Esophagus squamous epithelium (tissue), 5 donors: ENCODE results near the gene MYO3B. TPM values are rescaled to one million over a fixed set of nuclear protein-coding genes. Genes with fewer than 3 reads are reported as not detected.

Source experiments
- DNase-seq: peaks from one replicate; lab custom pipeline; 2025; lab: John Stamatoyannopoulos, UW
- H3K27ac ChIP-seq, 4 donors: fragments of 200-600 bp; sonication (generic); one replicate each; pipeline ENCODE4 v1.5.1; 2016 to 2019; ENCODE audit warnings: mild to moderate bottlenecking in 1 of 4
- H3K27me3 ChIP-seq, 4 donors: fragments of 200-600 bp; sonication (generic); 1 replicate in 3 of 4; 2 replicates in 1 of 4; pipeline versions ENCODE4 v1.5.1 to v1.6.0; 2017 to 2021; ENCODE audit warnings: antibody characterized with exemption in 1 of 4
- H3K36me3 ChIP-seq, 3 donors: fragments of 200-600 bp; sonication (generic); one replicate each; pipeline ENCODE4 v1.5.1; 2016 to 2019
- H3K4me1 ChIP-seq, 3 donors: fragments of 200-600 bp; sonication (generic); one replicate each; pipeline ENCODE4 v1.5.1; 2017 to 2019
- H3K4me3 ChIP-seq, 4 donors: fragments of 200-600 bp; sonication (generic); 1 replicate in 3 of 4; 2 replicates in 1 of 4; pipeline ENCODE4 v1.5.1; 2016 to 2019; ENCODE audit warnings: mild to moderate bottlenecking in 2 of 4, moderate library complexity in 1 of 4
- H3K9me3 ChIP-seq, 3 donors: fragments of 200-600 bp; sonication (generic); one replicate each; pipeline ENCODE4 v1.5.1; 2016 to 2019
- POLR2A ChIP-seq, 4 donors: fragments of 450-650 bp; IDR thresholded peaks; one replicate each; pipeline ENCODE4 v1.6.1; 2017; ENCODE audit warnings: antibody characterized with exemption in 4 of 4, mild to moderate bottlenecking in 4 of 4, moderate library complexity in 3 of 4
- WGBS, 2 donors: methylation state at CpG; one replicate each; pipeline ENCODE4 v1.1.5; 2018; 5-methylcytosine and 5-hydroxymethylcytosine counted together
- intact Hi-C: fragments of 100-400 bp; cut with DNase I; formaldehyde crosslinking; loops from one replicate; pipeline ENCODE4 v1.15.0; 2022
- total RNA-seq, 4 donors: library from RNA; depleted of rRNA; stranded (reverse); fragments of >200 nt; gene quantifications; one replicate each; pipeline ENCODE4 v1.1.0, GENCODE V29; 2016
- TF ChIP-seq, protein P1 (sequence below), 6 experiments: fragments of 450-650 bp in 4 of 6; fragments of 200-600 bp in 2 of 6; sonication (generic) in 2 of 6; IDR thresholded peaks; one replicate each; pipeline ENCODE4 v1.5.1; 2016 to 2019; ENCODE audit warnings: antibody characterized with exemption in 6 of 6, mild to moderate bottlenecking in 4 of 6, moderate library complexity in 4 of 6
- donor health status: DM: yes; HTN: yes; CAD: no.

The MYO3B gene
- total RNA-seq, 4 donors from 2014 or later: 0.15 to 0.38 (median 0.18) TPM

- TF ChIP-seq, protein P1, sequence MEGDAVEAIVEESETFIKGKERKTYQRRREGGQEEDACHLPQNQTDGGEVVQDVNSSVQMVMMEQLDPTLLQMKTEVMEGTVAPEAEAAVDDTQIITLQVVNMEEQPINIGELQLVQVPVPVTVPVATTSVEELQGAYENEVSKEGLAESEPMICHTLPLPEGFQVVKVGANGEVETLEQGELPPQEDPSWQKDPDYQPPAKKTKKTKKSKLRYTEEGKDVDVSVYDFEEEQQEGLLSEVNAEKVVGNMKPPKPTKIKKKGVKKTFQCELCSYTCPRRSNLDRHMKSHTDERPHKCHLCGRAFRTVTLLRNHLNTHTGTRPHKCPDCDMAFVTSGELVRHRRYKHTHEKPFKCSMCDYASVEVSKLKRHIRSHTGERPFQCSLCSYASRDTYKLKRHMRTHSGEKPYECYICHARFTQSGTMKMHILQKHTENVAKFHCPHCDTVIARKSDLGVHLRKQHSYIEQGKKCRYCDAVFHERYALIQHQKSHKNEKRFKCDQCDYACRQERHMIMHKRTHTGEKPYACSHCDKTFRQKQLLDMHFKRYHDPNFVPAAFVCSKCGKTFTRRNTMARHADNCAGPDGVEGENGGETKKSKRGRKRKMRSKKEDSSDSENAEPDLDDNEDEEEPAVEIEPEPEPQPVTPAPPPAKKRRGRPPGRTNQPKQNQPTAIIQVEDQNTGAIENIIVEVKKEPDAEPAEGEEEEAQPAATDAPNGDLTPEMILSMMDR (IDR thresholded peaks at IDR 0.05): no peak
- TF ChIP-seq POLR2A (IDR thresholded peaks at IDR 0.05): no peak
- no peaks in the 10 kb centered on the region for H3K4me1 ChIP-seq
- intact Hi-C loops: no loop called here
- no peaks in the 10 kb centered on the region for H3K36me3 ChIP-seq
- H3K9me3 ChIP-seq: peaks cover 0 to 4% (median 0%) of the 10 kb centered on the region in 3 donors
- H3K4me3 ChIP-seq: no peak overlapping the region
- no peaks in the 10 kb centered on the region for H3K27me3 ChIP-seq
- WGBS, 2 donors: 86 to 89% methylated on average over 2 of the region's 2 CpGs
- DNase-seq: no peak
- no peak overlapping the region for H3K27ac ChIP-seq
These were observed 86.5 kb downstream of the MYO3B start for GRCh38 chr2:170264522-170264860.

GRCh38 chr2:170264865-170265264 lies 86.9 kb downstream of the MYO3B start:
- Histone ChIP-seq H3K36me3 (no peaks in the 10 kb centered on the region), H3K27ac (no peak overlapping the region), H3K4me3 (no peak overlapping the region), H3K9me3 (peaks cover 0 to 4% (median 0%) of the 10 kb centered on the region in 3 donors), H3K4me1 (no peaks in the 10 kb centered on the region), H3K27me3 (no peaks in the 10 kb centered on the region)
- no peak for DNase-seq
- intact Hi-C loops: no loop called here
- TF ChIP-seq, protein P1 (IDR thresholded peaks at IDR 0.05): no peak
- no peak for TF ChIP-seq POLR2A (IDR thresholded peaks at IDR 0.05)

GRCh38 chr2:170265321-170265720 lies 87.4 kb downstream of the MYO3B start:
- H3K36me3 ChIP-seq: no peaks in the 10 kb centered on the region
- no peak for DNase-seq
- TF ChIP-seq POLR2A (IDR thresholded peaks at IDR 0.05): no peak
- TF ChIP-seq, protein P1 (IDR thresholded peaks at IDR 0.05): no peak
- H3K27ac ChIP-seq: no peak overlapping the region
- H3K4me3 ChIP-seq: no peak overlapping the region
- no peaks in the 10 kb centered on the region for H3K4me1 ChIP-seq
- peaks cover 0 to under 1% (median 0%) of the 10 kb centered on the region in 3 donors for H3K9me3 ChIP-seq
- H3K27me3 ChIP-seq: no peaks in the 10 kb centered on the region
- intact Hi-C loops: no loop called here

DNA sequence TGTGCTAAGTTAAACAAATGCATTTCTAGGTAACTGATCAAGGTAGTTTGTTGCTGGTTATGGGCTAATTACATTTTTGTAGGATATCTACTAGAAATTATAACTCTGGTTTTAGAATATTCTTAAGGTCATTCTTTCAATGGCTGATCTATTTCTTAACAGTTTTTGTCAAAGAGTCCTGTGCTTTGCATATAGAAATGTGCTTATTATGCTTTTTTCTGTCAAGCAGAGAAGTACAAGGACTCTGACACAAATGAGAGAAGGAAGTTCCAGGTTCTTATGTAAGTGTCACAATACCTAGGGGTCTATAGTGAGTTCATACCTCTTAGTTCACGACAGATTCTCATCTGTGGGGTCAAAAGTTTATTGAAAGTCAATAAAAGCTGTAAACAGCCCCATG lies 88.4 kb downstream of the MYO3B start:
- TF ChIP-seq, protein P1 (IDR thresholded peaks at IDR 0.05): no peak
- H3K4me1 ChIP-seq: no peaks in the 10 kb centered on the region
- no peak overlapping the region for H3K4me3 ChIP-seq
- intact Hi-C loops: no loop called here
- H3K27me3 ChIP-seq: no peaks in the 10 kb centered on the region
- H3K9me3 ChIP-seq: no peaks in the 10 kb centered on the region
- 67 to 71% methylated on average over 1 of the region's 1 CpG for WGBS, 2 donors
- H3K36me3 ChIP-seq: no peaks in the 10 kb centered on the region
- no peak for DNase-seq
- no peak overlapping the region for H3K27ac ChIP-seq

DNA sequence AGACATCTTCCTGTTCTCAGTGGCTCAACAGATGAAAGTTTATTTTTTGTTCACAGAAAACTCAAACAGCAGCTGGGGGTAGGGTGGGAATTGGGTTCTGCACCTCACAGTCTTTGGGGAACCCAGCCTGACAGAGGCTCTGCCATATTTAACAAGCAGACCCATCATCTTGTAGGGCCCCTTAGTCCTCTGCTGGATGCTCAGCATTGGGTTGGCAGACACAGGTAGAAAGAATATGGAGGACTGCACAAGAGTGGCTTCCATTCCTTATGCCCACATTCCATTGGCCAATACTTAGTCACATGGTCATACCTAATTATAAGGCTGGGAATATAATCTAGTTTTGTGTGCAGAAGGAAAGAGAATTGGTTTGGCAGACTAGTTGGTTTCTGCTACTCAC lies 89.1 kb downstream of the MYO3B start:
- intact Hi-C loops: no loop called here
- no peaks in the 10 kb centered on the region for H3K9me3 ChIP-seq
- no peak for DNase-seq
- H3K27me3 ChIP-seq: no peaks in the 10 kb centered on the region
- no peaks in the 10 kb centered on the region for H3K36me3 ChIP-seq
- no peaks in the 10 kb centered on the region for H3K4me1 ChIP-seq
- H3K4me3 ChIP-seq: no peak overlapping the region
- TF ChIP-seq, protein P1 (IDR thresholded peaks at IDR 0.05): no peak
- TF ChIP-seq POLR2A (IDR thresholded peaks at IDR 0.05): no peak
- no peak overlapping the region for H3K27ac ChIP-seq
